Measurements from ENCODE around the gene EED.

DNA sequence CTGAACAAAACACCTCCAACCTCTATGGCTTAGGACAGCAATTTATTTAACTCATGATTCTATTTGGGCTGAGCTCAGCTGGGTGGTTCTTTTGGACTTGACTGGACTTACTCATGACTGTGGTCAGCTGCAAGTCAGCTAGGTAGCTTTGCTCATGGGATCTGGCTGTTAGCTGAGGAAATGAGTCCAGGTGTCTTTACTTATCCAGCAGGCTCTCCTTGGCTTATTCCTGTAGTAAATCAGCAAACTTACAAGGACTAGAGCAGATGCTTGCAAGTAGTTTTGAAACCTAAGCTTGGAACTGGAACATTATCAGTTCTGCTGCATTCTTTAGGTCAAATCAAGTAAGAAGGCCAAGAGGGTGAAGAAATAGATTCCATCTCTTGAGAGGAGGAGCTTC, 49.5 kb downstream of the EED start:
- TF ChIP-seq, protein P1, sequence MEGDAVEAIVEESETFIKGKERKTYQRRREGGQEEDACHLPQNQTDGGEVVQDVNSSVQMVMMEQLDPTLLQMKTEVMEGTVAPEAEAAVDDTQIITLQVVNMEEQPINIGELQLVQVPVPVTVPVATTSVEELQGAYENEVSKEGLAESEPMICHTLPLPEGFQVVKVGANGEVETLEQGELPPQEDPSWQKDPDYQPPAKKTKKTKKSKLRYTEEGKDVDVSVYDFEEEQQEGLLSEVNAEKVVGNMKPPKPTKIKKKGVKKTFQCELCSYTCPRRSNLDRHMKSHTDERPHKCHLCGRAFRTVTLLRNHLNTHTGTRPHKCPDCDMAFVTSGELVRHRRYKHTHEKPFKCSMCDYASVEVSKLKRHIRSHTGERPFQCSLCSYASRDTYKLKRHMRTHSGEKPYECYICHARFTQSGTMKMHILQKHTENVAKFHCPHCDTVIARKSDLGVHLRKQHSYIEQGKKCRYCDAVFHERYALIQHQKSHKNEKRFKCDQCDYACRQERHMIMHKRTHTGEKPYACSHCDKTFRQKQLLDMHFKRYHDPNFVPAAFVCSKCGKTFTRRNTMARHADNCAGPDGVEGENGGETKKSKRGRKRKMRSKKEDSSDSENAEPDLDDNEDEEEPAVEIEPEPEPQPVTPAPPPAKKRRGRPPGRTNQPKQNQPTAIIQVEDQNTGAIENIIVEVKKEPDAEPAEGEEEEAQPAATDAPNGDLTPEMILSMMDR (IDR thresholded peaks at IDR 0.05), result no peak
- no peak for TF ChIP-seq POLR2A (IDR thresholded peaks at IDR 0.05)
